H1 (cell line): ENCODE measurements around the gene NDUFA8. TPM values are rescaled to one million over a fixed set of nuclear protein-coding genes. Genes with fewer than 3 reads are reported as not detected.

Experiments used
- CTCF ChIA-PET: fragments of 300-600 bp; sonication (Branson Sonifier 250); formaldehyde crosslinking; loops from one replicate; lab custom pipeline; 2021; ENCODE audit not compliant: partially characterized antibody; lab: Charles Lee
- POLR2A ChIA-PET: fragments of 300-600 bp; sonication (Branson Sonifier 250); formaldehyde crosslinking; loops from one replicate; lab custom pipeline; 2021; ENCODE audit warnings: inconsistent platforms; ENCODE audit not compliant: partially characterized antibody; lab: Charles Lee
- DNase-seq, 2 experiments: peaks; one replicate each; pipeline versions ENCODE4 v3.0.0 to v3.0.0-alpha.2; 2010 to 2022; ENCODE audit warnings: low spot score in 2 of 2, low read depth in 1 of 2, mixed read lengths in 1 of 2
- FAIRE-seq: peaks from 2 replicates; lab custom pipeline; 2011; peaks lifted over from hg19 to GRCh38; lab: Jason Lieb, UNC
- H2AFZ ChIP-seq: 2 replicates; pipeline ENCODE4 v1.8.1; 2012; ENCODE audit warnings: low read length, inconsistent platforms
- H2AK5ac ChIP-seq: 2 replicates; pipeline ENCODE4 v1.6.1; 2013; ENCODE audit warnings: low read depth, low read length
- H2BK120ac ChIP-seq: replicated peaks from 2 replicates; pipeline ENCODE3; 2013; ENCODE audit warnings: low read depth, low read length, inconsistent platforms
- H2BK12ac ChIP-seq: 2 replicates; pipeline ENCODE4 v1.6.1; 2013; ENCODE audit warnings: low read depth, low read length
- H2BK15ac ChIP-seq: 2 replicates; pipeline ENCODE4 v1.6.1; 2013; ENCODE audit warnings: low read length
- H2BK20ac ChIP-seq: 2 replicates; pipeline ENCODE4 v1.6.1; 2013; ENCODE audit warnings: low read length
- H2BK5ac ChIP-seq: 2 replicates; pipeline ENCODE4 v1.6.1; 2013; ENCODE audit warnings: low read depth, low read length
- H3K14ac ChIP-seq: 2 replicates; pipeline ENCODE4 v1.6.1; 2013; ENCODE audit warnings: inconsistent platforms; ENCODE audit not compliant: insufficient read length
- H3K18ac ChIP-seq: 2 replicates; pipeline ENCODE4 v1.6.1; 2013; ENCODE audit warnings: low read length; ENCODE audit errors: extremely low read depth
- H3K23ac ChIP-seq: 2 replicates; pipeline ENCODE4 v1.6.1; 2013; ENCODE audit warnings: inconsistent platforms; ENCODE audit not compliant: insufficient read length
- H3K23me2 ChIP-seq: 2 replicates; pipeline ENCODE4 v1.6.1; 2013; ENCODE audit warnings: low read depth, low read length
- H3K27ac ChIP-seq: 2 replicates; pipeline ENCODE4 v1.6.1; 2011; ENCODE audit warnings: low read depth, low read length, inconsistent platforms
- H3K27me3 ChIP-seq, 4 experiments: replicated peaks in 1 of 4; 1 replicate in 1 of 4; 2 replicates in 3 of 4; pipeline versions ENCODE4 v1.6.1 to v1.8.1; 2011 to 2013; ENCODE audit warnings: low read length in 3 of 4, mild to moderate bottlenecking in 3 of 4, inconsistent platforms in 2 of 4, mixed read lengths in 2 of 4, moderate library complexity in 1 of 4; ENCODE audit not compliant: control insufficient read depth in 3 of 4, insufficient read depth in 3 of 4; ENCODE audit errors: extremely low read depth in 1 of 4
- H3K36me3 ChIP-seq, 4 experiments: 2 replicates each; pipeline versions ENCODE4 v1.6.1 to v1.8.1; 2011 to 2013; ENCODE audit warnings: mild to moderate bottlenecking in 4 of 4, low read length in 3 of 4, moderate library complexity in 2 of 4, control low read depth in 1 of 4, inconsistent platforms in 1 of 4; ENCODE audit not compliant: insufficient read depth in 4 of 4, control insufficient read depth in 2 of 4
- H3K4ac ChIP-seq: replicated peaks from 2 replicates; pipeline ENCODE3; 2013; ENCODE audit warnings: low read length, low read depth, mixed read lengths, inconsistent platforms; ENCODE audit not compliant: insufficient read length
- H3K4me1 ChIP-seq, 4 experiments: replicated peaks in 1 of 4; 1 replicate in 1 of 4; 2 replicates in 3 of 4; pipeline versions ENCODE4 v1.6.1 to v1.8.1; 2011 to 2013; ENCODE audit warnings: low read length in 3 of 4, inconsistent platforms in 2 of 4, mixed read lengths in 1 of 4; ENCODE audit not compliant: insufficient read depth in 4 of 4, control insufficient read depth in 3 of 4
- H3K4me2 ChIP-seq, 2 experiments: 2 replicates each; pipeline versions ENCODE4 v1.6.1 to v1.8.1; 2011 to 2013; ENCODE audit warnings: low read depth in 2 of 2, low read length in 2 of 2, control low read depth in 1 of 2, inconsistent platforms in 1 of 2, mild to moderate bottlenecking in 1 of 2; ENCODE audit not compliant: insufficient read depth in 1 of 2
- H3K4me3 ChIP-seq, 4 experiments: fragments of 200-600, 300-600 bp in 1 of 4; sonication (generic), shearing (Covaris generic), sonication (Bioruptor Twin) in 1 of 4; 2 replicates each; pipeline versions ENCODE4 v1.5.1 to v1.8.1; 2011 to 2016; ENCODE audit warnings: low read length in 4 of 4, low read depth in 3 of 4, control low read depth in 2 of 4, inconsistent platforms in 2 of 4, mild to moderate bottlenecking in 2 of 4, mixed read lengths in 1 of 4, moderate library complexity in 1 of 4; ENCODE audit not compliant: insufficient read depth in 2 of 4; ENCODE audit errors: extremely low read depth in 1 of 4
- H3K56ac ChIP-seq: replicated peaks from 2 replicates; pipeline ENCODE3; 2013; ENCODE audit warnings: low read depth, mild to moderate bottlenecking, mixed read lengths, low read length, inconsistent platforms; ENCODE audit not compliant: insufficient read length
- H3K79me1 ChIP-seq: 2 replicates; pipeline ENCODE4 v1.6.1; 2013; ENCODE audit warnings: low read depth, low read length, control low read depth
- H3K79me2 ChIP-seq, 2 experiments: 2 replicates each; pipeline versions ENCODE4 v1.6.1 to v1.8.1; 2012 to 2013; ENCODE audit warnings: low read length in 2 of 2, mild to moderate bottlenecking in 2 of 2, inconsistent platforms in 1 of 2; ENCODE audit not compliant: insufficient read depth in 2 of 2, control insufficient read depth in 1 of 2
- H3K9ac ChIP-seq, 4 experiments: replicated peaks in 1 of 4; 1 replicate in 1 of 4; 2 replicates in 3 of 4; pipeline versions ENCODE4 v1.6.1 to v1.8.1; 2011 to 2013; ENCODE audit warnings: low read depth in 3 of 4, low read length in 3 of 4, control low read depth in 2 of 4, mild to moderate bottlenecking in 2 of 4, moderate library complexity in 2 of 4, inconsistent platforms in 1 of 4; ENCODE audit errors: extremely low read depth in 1 of 4
- H3K9me3 ChIP-seq, 2 experiments: 2 replicates each; pipeline versions ENCODE4 v1.6.1 to v1.8.1; 2012 to 2013; ENCODE audit warnings: mild to moderate bottlenecking in 2 of 2, moderate library complexity in 2 of 2, control low read depth in 1 of 2, inconsistent platforms in 1 of 2, low read depth in 1 of 2, low read length in 1 of 2, mixed read lengths in 1 of 2; ENCODE audit not compliant: insufficient read depth in 2 of 2
- H4K20me1 ChIP-seq, 2 experiments: replicated peaks in 1 of 2; 2 replicates each; pipeline versions ENCODE3 to v1.8.1; 2011 to 2013; ENCODE audit warnings: inconsistent platforms in 2 of 2, low read length in 2 of 2, mild to moderate bottlenecking in 1 of 2; ENCODE audit not compliant: insufficient read depth in 2 of 2, control insufficient read depth in 1 of 2
- H4K5ac ChIP-seq: 2 replicates; pipeline ENCODE4 v1.6.1; 2013; ENCODE audit warnings: low read length, low read depth, mixed read lengths, inconsistent platforms; ENCODE audit not compliant: insufficient read length
- H4K8ac ChIP-seq: 2 replicates; pipeline ENCODE4 v1.8.0; 2013; ENCODE audit warnings: mild to moderate bottlenecking, moderate library complexity, low read length, inconsistent platforms; ENCODE audit not compliant: insufficient read depth; ENCODE audit errors: extremely low read depth
- H4K91ac ChIP-seq: replicated peaks from 2 replicates; pipeline ENCODE3; 2013; ENCODE audit warnings: low read length, mixed read lengths, inconsistent platforms; ENCODE audit not compliant: insufficient read length
- CHD2 ChIP-seq: IDR thresholded peaks from 2 replicates; pipeline ENCODE4 v1.6.1; 2012; ENCODE audit warnings: low read length, improper control_type of control experiment
- RBBP5 ChIP-seq: IDR thresholded peaks from 2 replicates; pipeline ENCODE4 v1.7.1; 2012; ENCODE audit warnings: low read depth, mild to moderate bottlenecking, inconsistent platforms, low read length, moderate library complexity, borderline replicate concordance
- SP1 ChIP-seq: IDR thresholded peaks from 2 replicates; pipeline ENCODE4 v1.6.1; 2011; ENCODE audit warnings: low read depth, low read length
- WGBS, 2 experiments: shearing (Covaris generic) in 1 of 2; methylation state at CpG; one replicate each; pipeline versions ENCODE4 v1.1.6 to v1.1.7; 2013 to 2015; ENCODE audit warnings: low lambda C conversion rate in 2 of 2, mixed read lengths in 2 of 2, inconsistent platforms in 1 of 2, low coverage in 1 of 2, missing lambda C conversion rate in 1 of 2; ENCODE audit not compliant: insufficient replicate concordance in 2 of 2, insufficient coverage in 1 of 2, insufficient read length in 1 of 2; ENCODE audit errors: extremely low coverage in 1 of 2, missing lambda C conversion rate in 1 of 2; 5-methylcytosine and 5-hydroxymethylcytosine counted together
- polyA plus RNA-seq, 7 experiments: library from polyadenylated mRNA; depleted of rRNA in 3 of 7; stranded (reverse) in 5 of 7; unstranded in 2 of 7; fragments of >200 nt in 5 of 7; fragments of 200-250 nt in 2 of 7; gene quantifications; 1 replicate in 5 of 7; 2 replicates in 1 of 7; 4 replicates in 1 of 7; pipeline versions ENCODE4 v1.2.1 to v1.2.3, GENCODE V29; 2011 to 2013; ENCODE audit warnings: missing spikeins in 2 of 7, mixed read lengths in 2 of 7
- total RNA-seq: library from RNA; stranded (reverse); fragmentation: NEBNext Ultra II Directional; extraction: Animal tissue kit (Norgen Biotek cat#: 25700); gene quantifications from 2 replicates; pipeline ENCODE4 v1.2.1, GENCODE V29; 2021

NDUFA8 gene
- total and polyA plus RNA-seq, 2 of the 8 experiments (the other 6 are each of a cell fraction or from before 2014, with no cell fraction given) = 61.0 to 73.8 TPM

GRCh38 chr9:122135529-122135859 lies 24.1 kb downstream of the NDUFA8 start:
- Histone ChIP-seq H2BK12ac (no peak overlapping the region), H3K4me2 (no peak overlapping the region), H2AFZ (no peak overlapping the region), H2AK5ac (no peak overlapping the region), H3K4me3 (no peak overlapping the region), H2BK5ac (no peak overlapping the region), H2BK20ac (no peak overlapping the region), H3K9me3 (no peaks in the 10 kb centered on the region), H3K14ac (no peak overlapping the region), H3K79me2 (no peaks in the 10 kb centered on the region), H3K18ac (no peak overlapping the region), H3K79me1 (no peaks in the 10 kb centered on the region), H3K27ac (no peak overlapping the region), H3K9ac (no peak overlapping the region), H3K23ac (no peak overlapping the region), H4K5ac (no peak overlapping the region), H4K8ac (no peak overlapping the region), H2BK15ac (no peak overlapping the region), H3K4me1 (peaks cover 16 to 21% (median 18%) of the 10 kb centered on the region in 4 experiments), H4K91ac (no peak overlapping the region), H3K23me2 (0 out of 2 replicates have a peak, but pooled peaks cover 2% of the 10 kb centered on the region), H3K27me3 (peaks cover 0 to 5% (median 3%) of the 10 kb centered on the region in 4 experiments; a peak in 3 of 7 replicates), H3K56ac (no peak overlapping the region), H3K36me3 (no peaks in the 10 kb centered on the region), H2BK120ac (no peak overlapping the region), H3K4ac (no peak overlapping the region), H4K20me1 (peaks cover 0 to 1% of the 10 kb centered on the region in 2 experiments)
- FAIRE-seq (no peak), DNase-seq (no peak)
- ChIA-PET CTCF (interaction anchor here (0.6 to 9.9 kb wide), 13 partner anchors 10 to 216 kb away, joined by 3 to 152 read pairs (median 4); partner anchors contain the start of genes MORN5 and NDUFA8), POLR2A (no interaction called here)
- TF ChIP-seq SP1 (no peak), RBBP5 (no peak), CHD2 (no peak)
- WGBS, 2 experiments = 86% methylated on average over 7 of the region's 7 CpGs; no CpG with 5 or more reads in 1 of the 2 experiments
